ENCODE results near the gene KIZ. TPM values are rescaled to one million over a fixed set of nuclear protein-coding genes. Genes with fewer than 3 reads are reported as not detected.
A peak's percentile ranks its signal among the peaks of the same experiment; 100 is the strongest.

KIZ gene
- polyA plus RNA-seq, 6 donors from 2014 or later: 17.7 to 22.7 (median 19.1) TPM

DNA sequence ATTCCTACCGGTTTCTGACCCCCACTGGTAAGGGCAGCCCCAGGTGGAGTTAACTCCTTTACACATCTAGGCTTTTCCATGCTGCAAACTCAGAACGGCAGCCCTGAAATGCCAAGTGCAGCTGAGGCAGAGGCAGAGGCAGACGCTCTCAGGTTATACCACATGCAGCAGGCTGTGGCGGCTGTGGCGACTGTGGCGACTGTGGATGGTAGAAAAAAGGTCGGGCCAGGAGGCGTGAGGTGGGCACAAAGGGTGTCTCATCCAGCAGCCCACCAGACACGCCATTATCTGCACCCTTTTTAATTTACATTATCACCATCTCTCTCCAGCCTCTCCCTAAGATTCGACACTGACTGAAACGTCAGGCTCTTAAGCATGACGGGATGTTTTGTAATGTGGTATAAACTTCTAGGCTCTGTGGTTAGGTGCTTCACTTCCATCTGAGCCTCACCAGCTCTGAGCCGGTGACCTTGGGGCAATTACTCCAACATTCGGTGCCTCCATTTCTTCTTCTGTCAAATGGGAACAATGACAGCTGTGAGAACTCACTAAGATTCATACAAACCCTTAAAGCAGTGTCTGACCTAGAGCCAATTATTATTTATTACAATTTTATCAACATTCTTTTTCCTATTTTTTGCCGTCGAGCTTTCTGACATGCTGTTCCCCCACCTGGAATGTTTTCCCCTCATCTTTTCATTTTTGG is 8.2 kb downstream of the KIZ start:
- Mint-ChIP-seq H3K36me3 (peaks cover 14 to 25% of the 10 kb centered on the region in 2 donors), H3K4me3 (no peak overlapping the region), H3K27ac (no peak overlapping the region), H3K4me1 (no peaks in the 10 kb centered on the region), H3K9me3 (no peaks in the 10 kb centered on the region), H3K27me3 (no peaks in the 10 kb centered on the region)
- no peak for DNase-seq
- no peak for ATAC-seq (ENCODE audit: low read depth in 2 of 2)

GRCh38 chr20:21134883-21135493 is 9.1 kb downstream of the KIZ start:
- H3K9me3 Mint-ChIP-seq: no peaks in the 10 kb centered on the region
- H3K27me3 Mint-ChIP-seq: no peaks in the 10 kb centered on the region
- no peaks in the 10 kb centered on the region for H3K4me1 Mint-ChIP-seq
- DNase-seq (no peak), ATAC-seq (ENCODE audit: low read depth in 2 of 2) (no peak)
- H3K36me3 Mint-ChIP-seq: peaks cover 16 to 27% of the 10 kb centered on the region in 2 donors
- H3K27ac Mint-ChIP-seq: peak overlapping the region in 1 of 6 donors; percentile 39
- H3K4me3 Mint-ChIP-seq: no peak overlapping the region

DNA sequence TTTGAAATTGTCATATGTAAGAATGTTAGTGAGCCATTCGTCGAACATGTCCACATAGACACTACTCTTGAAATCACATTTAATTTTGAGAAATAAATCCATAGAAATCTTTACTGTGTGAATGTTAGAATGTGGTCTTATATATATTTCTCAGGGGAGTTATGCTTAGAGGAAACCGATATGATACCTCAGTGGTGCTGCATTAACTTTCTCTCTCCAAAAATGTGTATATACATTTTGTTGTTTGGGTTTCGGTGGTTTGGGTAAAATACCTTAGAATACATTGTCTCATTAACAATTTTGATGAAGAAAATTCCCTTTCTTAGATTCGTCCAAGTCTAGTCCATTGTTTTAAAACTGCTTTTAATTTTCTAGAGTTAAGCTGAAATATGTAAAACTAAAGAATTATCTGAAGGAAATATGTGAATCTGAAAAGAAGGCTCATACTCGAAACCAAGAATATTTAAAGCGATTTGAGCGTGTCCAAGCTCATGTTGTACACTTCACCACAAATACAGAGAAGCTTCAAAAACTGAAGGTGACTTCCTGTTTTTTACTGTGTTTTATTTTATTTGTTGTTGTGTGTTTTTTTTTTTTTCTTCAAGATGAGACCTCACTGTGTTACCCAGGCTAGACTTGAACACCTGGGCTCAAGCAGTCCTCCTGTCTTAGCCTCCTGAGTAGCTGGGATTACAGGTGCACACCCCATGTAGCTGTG is 10.3 kb downstream of the KIZ start:
- no peaks in the 10 kb centered on the region for H3K4me1 Mint-ChIP-seq
- no peaks in the 10 kb centered on the region for H3K9me3 Mint-ChIP-seq
- peaks cover 16 to 24% of the 10 kb centered on the region in 2 donors for H3K36me3 Mint-ChIP-seq
- no peak overlapping the region for H3K27ac Mint-ChIP-seq
- no peaks in the 10 kb centered on the region for H3K27me3 Mint-ChIP-seq
- peak overlapping the region in 1 of 8 donors; percentile 29 for H3K4me3 Mint-ChIP-seq
- ATAC-seq (ENCODE audit: low read depth in 2 of 2): no peak
- DNase-seq: no peak

DNA sequence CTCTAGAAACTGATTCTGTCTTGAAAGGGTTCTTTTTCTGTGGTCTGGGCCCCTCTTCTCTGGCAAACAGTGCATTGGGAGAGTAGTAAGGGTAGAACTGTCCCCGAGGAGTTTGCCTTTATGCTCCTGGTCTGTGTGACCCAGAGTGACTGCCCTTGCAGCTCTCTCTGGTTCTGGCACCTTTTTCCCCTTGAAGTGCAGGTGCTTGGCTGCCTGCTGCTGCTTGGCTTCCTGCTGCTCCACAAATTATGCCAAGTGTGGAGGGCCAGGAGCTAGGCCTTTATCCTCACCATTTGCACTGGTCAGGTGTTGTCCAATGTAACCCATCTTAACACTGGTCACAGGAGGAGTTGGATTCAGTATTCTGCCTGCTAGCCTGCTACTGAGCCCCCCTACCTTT is 11.2 kb downstream of the KIZ start:
- no peaks in the 10 kb centered on the region for H3K9me3 Mint-ChIP-seq
- H3K27ac Mint-ChIP-seq: peak overlapping the region in 1 of 6 donors; percentile 57
- no peak for ATAC-seq (ENCODE audit: low read depth in 2 of 2)
- no peak overlapping the region for H3K4me3 Mint-ChIP-seq
- H3K27me3 Mint-ChIP-seq: no peaks in the 10 kb centered on the region
- no peaks in the 10 kb centered on the region for H3K4me1 Mint-ChIP-seq
- no peak for DNase-seq
- H3K36me3 Mint-ChIP-seq: peaks cover 22 to 24% of the 10 kb centered on the region in 2 donors

DNA sequence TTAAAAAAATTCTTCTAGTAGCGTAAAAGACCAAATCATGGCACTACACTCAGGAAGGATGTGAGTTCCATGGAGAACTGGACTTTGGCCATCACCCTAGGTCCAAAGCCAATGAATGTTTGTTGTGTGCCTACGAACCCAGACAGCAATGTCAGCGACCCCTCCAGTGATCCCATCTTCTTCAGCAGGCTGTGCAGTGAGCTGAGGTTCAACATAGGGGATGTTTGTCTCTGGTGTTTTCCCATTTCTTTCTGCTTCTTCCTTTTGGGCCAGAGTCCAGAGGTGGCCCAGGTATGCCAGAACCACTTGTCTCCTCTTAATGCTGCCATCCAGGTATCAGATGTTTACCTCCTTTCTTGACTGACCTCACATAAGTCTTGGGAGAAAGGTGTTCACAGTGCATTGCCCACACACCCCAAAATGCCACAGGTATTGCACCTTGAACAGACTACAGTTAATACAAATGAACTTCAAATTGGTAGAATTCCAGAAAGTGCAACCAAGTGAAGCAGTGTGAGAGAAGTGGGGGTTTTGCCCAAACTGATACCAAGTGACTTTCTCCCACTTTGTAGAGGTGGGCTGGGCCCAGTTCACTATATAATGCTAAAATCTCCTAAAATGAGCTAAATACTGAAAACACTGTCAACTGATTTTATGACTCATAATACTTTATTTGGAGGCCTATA is 14.1 kb downstream of the KIZ start:
- DNase-seq: no peak
- Mint-ChIP-seq H3K27ac (peak overlapping the region in 1 of 6 donors; percentile 30), H3K4me3 (no peak overlapping the region)

GRCh38 chr20:21141825-21142224 is 15.9 kb downstream of the KIZ start:
- Mint-ChIP-seq H3K4me3 (no peak overlapping the region), H3K4me1 (no peaks in the 10 kb centered on the region), H3K9me3 (no peaks in the 10 kb centered on the region), H3K27me3 (no peaks in the 10 kb centered on the region), H3K36me3 (peaks cover 21 to 27% of the 10 kb centered on the region in 2 donors), H3K27ac (no peak overlapping the region)
- DNase-seq (no peak), ATAC-seq (ENCODE audit: low read depth in 2 of 2) (no peak)

More for the DNA sequence above, 14.1 kb downstream of the KIZ start:
- Mint-ChIP-seq H3K4me1 (no peaks in the 10 kb centered on the region), H3K36me3 (peaks cover 14 to 27% of the 10 kb centered on the region in 2 donors), H3K9me3 (no peaks in the 10 kb centered on the region), H3K27me3 (no peaks in the 10 kb centered on the region)
- ATAC-seq (ENCODE audit: low read depth in 2 of 2): no peak

GRCh38 chr20:21143194-21143890 is 17.5 kb downstream of the KIZ start:
- Mint-ChIP-seq H3K4me3 (no peak overlapping the region), H3K27ac (no peak overlapping the region), H3K4me1 (no peaks in the 10 kb centered on the region), H3K36me3 (peaks cover 25 to 30% of the 10 kb centered on the region in 2 donors), H3K9me3 (no peaks in the 10 kb centered on the region), H3K27me3 (no peaks in the 10 kb centered on the region)
- DNase-seq (no peak), ATAC-seq (ENCODE audit: low read depth in 2 of 2) (no peak)

- Mint-ChIP-seq H3K4me1 (peaks cover 0 to 4% (median 0%) of the 10 kb centered on the region in 3 donors), H3K27ac (no peak overlapping the region), H3K4me3 (no peak overlapping the region), H3K27me3 (no peaks in the 10 kb centered on the region), H3K9me3 (no peaks in the 10 kb centered on the region), H3K36me3 (peaks cover 29 to 37% of the 10 kb centered on the region in 2 donors)
- DNase-seq (no peak), ATAC-seq (ENCODE audit: low read depth in 2 of 2) (no peak)
Measured at GRCh38 chr20:21145424-21145823, 19.5 kb downstream of the KIZ start.

- no peaks in the 10 kb centered on the region for H3K27me3 Mint-ChIP-seq
- DNase-seq (no peak), ATAC-seq (ENCODE audit: low read depth in 2 of 2) (no peak)
- no peaks in the 10 kb centered on the region for H3K9me3 Mint-ChIP-seq
- H3K27ac Mint-ChIP-seq: no peak overlapping the region
- H3K4me3 Mint-ChIP-seq: no peak overlapping the region
- peaks cover 31 to 37% of the 10 kb centered on the region in 2 donors for H3K36me3 Mint-ChIP-seq
- H3K4me1 Mint-ChIP-seq: peaks cover 0 to 4% (median 0%) of the 10 kb centered on the region in 3 donors
Measured at GRCh38 chr20:21146215-21146614, 20.3 kb downstream of the KIZ start.

- ATAC-seq (ENCODE audit: low read depth in 2 of 2): no peak
- DNase-seq: no peak
- Mint-ChIP-seq H3K27me3 (no peaks in the 10 kb centered on the region), H3K4me3 (no peak overlapping the region), H3K4me1 (peaks cover 0 to 4% (median 0%) of the 10 kb centered on the region in 3 donors), H3K9me3 (no peaks in the 10 kb centered on the region), H3K36me3 (peaks cover 26 to 38% of the 10 kb centered on the region in 2 donors), H3K27ac (peak overlapping the region in 2 of 6 donors; percentile 39 to 44)
Measured at GRCh38 chr20:21147593-21147992, 21.7 kb downstream of the KIZ start.

DNA sequence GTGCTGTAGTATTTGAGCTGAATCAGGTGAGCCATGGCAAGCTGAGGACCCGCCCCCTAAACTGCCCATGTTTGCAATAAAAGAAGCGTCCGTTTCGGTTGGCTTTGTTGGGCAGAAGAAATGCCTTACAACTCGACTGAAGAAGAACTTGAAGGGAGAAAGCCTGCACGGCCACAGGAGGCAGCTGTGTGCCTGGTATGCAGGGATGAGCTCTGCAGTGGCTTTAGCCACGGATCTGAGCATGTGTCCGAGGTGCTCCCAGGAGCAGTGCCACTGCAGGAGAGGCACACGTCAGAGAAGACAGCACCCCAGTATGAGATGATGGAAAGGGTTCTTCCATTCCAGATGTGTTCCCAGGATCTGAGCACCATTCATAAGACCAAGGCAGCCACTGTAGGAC is 23.5 kb downstream of the KIZ start:
- Mint-ChIP-seq H3K9me3 (no peaks in the 10 kb centered on the region), H3K36me3 (peaks cover 30 to 42% of the 10 kb centered on the region in 2 donors), H3K4me1 (peaks cover 0 to 4% (median 0%) of the 10 kb centered on the region in 3 donors), H3K27ac (peak overlapping the region in 1 of 6 donors; percentile 41), H3K4me3 (no peak overlapping the region), H3K27me3 (no peaks in the 10 kb centered on the region)
- ATAC-seq (ENCODE audit: low read depth in 2 of 2) (no peak), DNase-seq (no peak)

DNA sequence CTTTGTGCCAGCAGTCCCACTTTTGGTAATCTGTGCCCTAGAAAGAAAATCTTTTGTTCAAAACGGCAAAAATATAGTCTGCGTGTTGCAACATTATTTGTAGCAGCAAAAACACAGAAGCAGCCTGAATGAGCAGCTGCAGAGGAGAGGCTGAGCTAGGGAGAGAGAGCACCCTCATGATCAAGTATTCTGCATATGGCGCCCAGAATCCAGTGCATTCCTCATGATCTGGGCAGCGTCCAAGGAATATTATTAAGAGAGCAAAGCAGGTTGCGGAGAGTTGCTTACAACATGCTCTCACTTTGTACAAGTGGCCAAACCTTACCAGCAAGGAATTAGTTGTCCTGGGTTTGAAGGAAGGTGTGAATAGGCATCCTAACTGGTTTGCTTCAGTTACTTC is 25.9 kb downstream of the KIZ start:
- Mint-ChIP-seq H3K4me1 (peaks cover 0 to 4% (median 0%) of the 10 kb centered on the region in 3 donors), H3K27me3 (no peaks in the 10 kb centered on the region), H3K36me3 (peaks cover 34 to 48% of the 10 kb centered on the region in 2 donors), H3K27ac (peak overlapping the region in 1 of 6 donors; percentile 29), H3K4me3 (no peak overlapping the region), H3K9me3 (no peaks in the 10 kb centered on the region)
- ATAC-seq (ENCODE audit: low read depth in 2 of 2) (no peak), DNase-seq (no peak)

GRCh38 chr20:21154692-21155091 is 28.8 kb downstream of the KIZ start:
- Mint-ChIP-seq H3K4me1 (peaks cover under 1 to 5% (median 4%) of the 10 kb centered on the region in 3 donors), H3K4me3 (no peak overlapping the region), H3K27ac (no peak overlapping the region), H3K27me3 (no peaks in the 10 kb centered on the region), H3K36me3 (peaks cover 12 to 28% of the 10 kb centered on the region in 2 donors), H3K9me3 (no peaks in the 10 kb centered on the region)
- ATAC-seq (ENCODE audit: low read depth in 2 of 2) (no peak), DNase-seq (no peak)

All from naive B cell (primary cell).